Measurements from ENCODE around the gene MRPL17. TPM values are rescaled to one million over a fixed set of nuclear protein-coding genes. Genes with fewer than 3 reads are reported as not detected.
"Not testable (repeated sequence)": the region's sequence is repeated elsewhere in the genome, so short reads cannot be mapped to it uniquely, and the experiment has no call there.

MRPL17 gene
- total RNA-seq, 2 donors from 2014 or later: 30.8 to 97.8 TPM

- H3K27ac ChIP-seq: no peak overlapping the region
- peaks cover 0 to 4% of the 10 kb centered on the region in 2 donors for H3K4me1 ChIP-seq
- no peaks in the 10 kb centered on the region for H3K27me3 ChIP-seq
- no peak for DNase-seq (ENCODE audit: low spot score)
- H3K36me3 ChIP-seq: no peaks in the 10 kb centered on the region
- no peaks in the 10 kb centered on the region for H3K9me3 ChIP-seq
- TF ChIP-seq CTCF (IDR thresholded peaks at IDR 0.05): no peak
- H3K4me3 ChIP-seq: no peak overlapping the region
Measured at GRCh38 chr11:6687876-6688275, 4.7 kb upstream of the MRPL17 start.

- Histone ChIP-seq H3K4me3 (no peak overlapping the region), H3K27ac (no peak overlapping the region), H3K36me3 (no peaks in the 10 kb centered on the region), H3K9me3 (no peaks in the 10 kb centered on the region), H3K4me1 (peaks cover 0 to 20% of the 10 kb centered on the region in 2 donors), H3K27me3 (no peaks in the 10 kb centered on the region)
- TF ChIP-seq CTCF (IDR thresholded peaks at IDR 0.05): no peak
- DNase-seq (ENCODE audit: low spot score): no peak
Measured at GRCh38 chr11:6686006-6686405, 2.9 kb upstream of the MRPL17 start.

- Histone ChIP-seq H3K4me1 (peaks cover 0 to 21% of the 10 kb centered on the region in 2 donors), H3K4me3 (peak overlapping the region in 1 of 2 donors; percentile 68), H3K27ac (peak overlapping the region; percentile 89 to 92)
- not testable (repeated sequence) for H3K27me3 ChIP-seq; DNase-seq (ENCODE audit: low spot score); H3K9me3 ChIP-seq; H3K36me3 ChIP-seq
Measured at GRCh38 chr11:6684068-6684467, 928 bp upstream of the MRPL17 start.

- H3K27ac ChIP-seq: peak overlapping the region; percentile 89 to 92
- peaks cover 0 to 21% of the 10 kb centered on the region in 2 donors for H3K4me1 ChIP-seq
- H3K36me3 ChIP-seq: no peaks in the 10 kb centered on the region
- peak overlapping the region; percentile 68 to 73 for H3K4me3 ChIP-seq
- TF ChIP-seq CTCF (IDR thresholded peaks at IDR 0.05): no peak
- no peaks in the 10 kb centered on the region for H3K27me3 ChIP-seq
- no peak for DNase-seq (ENCODE audit: low spot score)
- no peaks in the 10 kb centered on the region for H3K9me3 ChIP-seq
Measured at GRCh38 chr11:6682591-6682935, 577 bp downstream of the MRPL17 start.

- TF ChIP-seq CTCF (IDR thresholded peaks at IDR 0.05): no peak
Measured at GRCh38 chr11:6681949-6682348, 1.2 kb downstream of the MRPL17 start.

GRCh38 chr11:6681505-6681904, 1.6 kb downstream of the MRPL17 start:
- Histone ChIP-seq H3K4me3 (no peak overlapping the region), H3K9me3 (no peaks in the 10 kb centered on the region), H3K4me1 (peaks cover 0 to 21% of the 10 kb centered on the region in 2 donors), H3K36me3 (no peaks in the 10 kb centered on the region), H3K27ac (no peak overlapping the region), H3K27me3 (no peaks in the 10 kb centered on the region)
- no peak for DNase-seq (ENCODE audit: low spot score)
- TF ChIP-seq CTCF (IDR thresholded peaks at IDR 0.05): no peak

More at GRCh38 chr11:6681949-6682348, 1.2 kb downstream of the MRPL17 start:
- no peaks in the 10 kb centered on the region for H3K27me3 ChIP-seq
- no peak for DNase-seq (ENCODE audit: low spot score)
- peak overlapping the region in 1 of 2 donors; percentile 68 for H3K4me3 ChIP-seq
- H3K4me1 ChIP-seq: peaks cover 0 to 21% of the 10 kb centered on the region in 2 donors
- no peak overlapping the region for H3K27ac ChIP-seq
- H3K36me3 ChIP-seq: no peaks in the 10 kb centered on the region
- H3K9me3 ChIP-seq: no peaks in the 10 kb centered on the region
